GM12875 (cell line): Measurements from ENCODE around the gene MAP3K14.

Source experiments
- H3K4me3 ChIP-seq: one replicate; pipeline ENCODE4 v1.5.1; 2011; ENCODE audit warnings: low read depth, low read length, control low read depth
- TF ChIP-seq, protein P1 (sequence below): IDR thresholded peaks from 2 replicates; pipeline ENCODE4 v1.5.1; 2011; ENCODE audit warnings: low read depth, mild to moderate bottlenecking, control low read depth, inconsistent platforms, low read length, moderate library complexity, borderline replicate concordance; ENCODE audit not compliant: insufficient read depth

The MAP3K14 gene

DNA sequence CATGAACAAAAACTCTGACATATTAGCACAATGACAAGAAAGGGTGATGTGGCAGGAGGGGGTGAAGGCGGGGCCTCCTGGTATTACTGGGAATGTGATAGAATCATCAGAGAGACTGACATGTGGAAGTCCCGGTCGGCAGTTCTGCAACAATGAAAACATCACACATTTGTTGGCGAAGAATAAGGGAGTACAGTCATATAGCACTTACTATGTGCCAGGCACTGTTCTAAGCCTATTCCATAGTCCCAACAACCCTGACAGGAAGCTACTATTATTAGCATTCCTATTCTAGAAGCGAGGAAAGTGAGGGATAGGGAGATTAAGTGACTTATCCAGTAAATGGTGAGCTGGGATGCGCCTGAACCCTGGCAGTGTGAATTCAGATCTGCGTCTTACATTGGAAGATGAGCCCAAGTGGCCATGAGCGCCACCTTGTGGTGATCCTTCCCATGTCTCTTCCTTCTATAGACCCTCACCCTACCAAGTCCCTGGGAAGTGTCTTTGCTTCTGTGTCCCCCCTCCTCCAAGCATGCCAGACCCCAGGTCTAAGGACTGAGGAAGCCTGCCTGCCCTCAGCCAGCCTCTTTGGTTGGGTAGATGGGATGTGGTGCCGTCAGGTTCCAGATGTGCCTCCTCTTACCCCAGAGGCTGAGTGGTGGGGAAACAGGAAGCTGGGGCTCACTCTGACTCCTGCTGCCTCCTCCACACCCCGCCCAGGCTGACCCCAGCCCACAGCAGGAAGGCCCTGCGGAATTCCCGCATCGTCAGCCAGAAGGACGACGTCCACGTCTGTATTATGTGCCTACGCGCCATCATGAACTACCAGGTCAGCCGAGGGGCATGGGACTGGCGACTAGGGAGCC, 81.2 kb downstream of the MAP3K14 start:
- H3K4me3 ChIP-seq, result no peak overlapping the region
- TF ChIP-seq, protein P1, sequence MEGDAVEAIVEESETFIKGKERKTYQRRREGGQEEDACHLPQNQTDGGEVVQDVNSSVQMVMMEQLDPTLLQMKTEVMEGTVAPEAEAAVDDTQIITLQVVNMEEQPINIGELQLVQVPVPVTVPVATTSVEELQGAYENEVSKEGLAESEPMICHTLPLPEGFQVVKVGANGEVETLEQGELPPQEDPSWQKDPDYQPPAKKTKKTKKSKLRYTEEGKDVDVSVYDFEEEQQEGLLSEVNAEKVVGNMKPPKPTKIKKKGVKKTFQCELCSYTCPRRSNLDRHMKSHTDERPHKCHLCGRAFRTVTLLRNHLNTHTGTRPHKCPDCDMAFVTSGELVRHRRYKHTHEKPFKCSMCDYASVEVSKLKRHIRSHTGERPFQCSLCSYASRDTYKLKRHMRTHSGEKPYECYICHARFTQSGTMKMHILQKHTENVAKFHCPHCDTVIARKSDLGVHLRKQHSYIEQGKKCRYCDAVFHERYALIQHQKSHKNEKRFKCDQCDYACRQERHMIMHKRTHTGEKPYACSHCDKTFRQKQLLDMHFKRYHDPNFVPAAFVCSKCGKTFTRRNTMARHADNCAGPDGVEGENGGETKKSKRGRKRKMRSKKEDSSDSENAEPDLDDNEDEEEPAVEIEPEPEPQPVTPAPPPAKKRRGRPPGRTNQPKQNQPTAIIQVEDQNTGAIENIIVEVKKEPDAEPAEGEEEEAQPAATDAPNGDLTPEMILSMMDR, result peak; percentile 85

DNA sequence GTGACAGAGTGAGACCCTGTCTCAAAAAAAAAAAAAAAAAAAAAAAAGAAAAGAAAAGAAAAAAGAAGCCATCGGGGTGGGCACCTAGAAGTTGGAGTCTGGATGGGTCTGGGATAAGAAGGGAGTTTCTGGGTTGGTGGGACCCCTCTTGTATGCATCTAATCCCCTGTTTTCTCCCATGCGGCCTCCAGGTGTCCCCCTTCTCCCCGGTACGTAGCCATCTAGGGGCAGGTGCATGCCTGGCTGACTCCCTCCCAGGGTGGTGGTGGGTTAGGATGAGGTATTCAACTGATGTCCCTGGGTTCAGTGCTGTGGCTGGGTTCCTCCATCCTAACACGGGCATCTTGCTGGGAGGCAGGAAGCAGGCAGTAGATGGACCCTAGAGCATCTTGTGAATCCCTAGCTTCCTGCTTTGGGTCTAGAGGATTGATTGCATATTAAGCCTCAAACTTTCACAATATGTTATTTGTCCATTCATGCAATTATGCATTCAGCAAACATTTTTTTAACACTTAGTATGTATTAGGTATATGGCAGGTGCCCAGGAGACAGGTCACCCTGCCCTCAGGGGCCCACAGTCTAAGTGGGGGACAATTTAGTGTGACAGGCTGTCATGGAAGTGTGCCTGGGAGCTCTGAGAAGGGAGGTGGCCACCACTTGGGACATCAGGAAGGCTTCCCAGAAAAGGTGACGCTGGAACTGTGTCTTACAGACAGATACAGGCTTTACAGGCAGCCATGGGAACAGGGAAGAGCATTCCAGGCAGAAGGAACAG, 82.0 kb downstream of the MAP3K14 start:
- no peak overlapping the region for H3K4me3 ChIP-seq
- TF ChIP-seq, protein P1, result peak; percentile 69

DNA sequence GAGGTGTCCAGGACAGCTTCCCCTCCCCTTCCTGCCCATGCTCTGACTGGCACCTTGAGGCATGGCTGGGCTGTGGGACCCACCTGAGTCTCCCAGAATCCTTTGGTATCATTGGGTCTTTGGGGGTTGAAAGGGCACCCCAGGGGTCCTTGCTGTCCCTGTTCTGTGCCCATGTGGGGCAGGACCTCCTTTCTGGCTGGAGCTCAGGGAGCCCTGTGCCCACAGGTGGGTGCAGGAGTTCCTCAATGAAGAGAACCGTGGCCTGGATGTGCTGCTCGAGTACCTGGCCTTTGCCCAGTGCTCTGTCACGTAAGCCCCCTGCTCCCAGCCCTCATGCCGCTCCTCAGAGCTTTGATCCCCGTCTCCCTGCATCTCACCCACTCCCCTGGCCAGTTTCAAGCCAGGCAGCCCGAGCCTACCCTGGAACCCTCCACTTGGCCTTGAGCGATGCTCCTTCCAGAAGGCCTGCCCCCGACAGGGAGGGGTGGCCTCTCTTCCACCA, 83.3 kb downstream of the MAP3K14 start:
- TF ChIP-seq, protein P1, result no peak
- no peak overlapping the region for H3K4me3 ChIP-seq

DNA sequence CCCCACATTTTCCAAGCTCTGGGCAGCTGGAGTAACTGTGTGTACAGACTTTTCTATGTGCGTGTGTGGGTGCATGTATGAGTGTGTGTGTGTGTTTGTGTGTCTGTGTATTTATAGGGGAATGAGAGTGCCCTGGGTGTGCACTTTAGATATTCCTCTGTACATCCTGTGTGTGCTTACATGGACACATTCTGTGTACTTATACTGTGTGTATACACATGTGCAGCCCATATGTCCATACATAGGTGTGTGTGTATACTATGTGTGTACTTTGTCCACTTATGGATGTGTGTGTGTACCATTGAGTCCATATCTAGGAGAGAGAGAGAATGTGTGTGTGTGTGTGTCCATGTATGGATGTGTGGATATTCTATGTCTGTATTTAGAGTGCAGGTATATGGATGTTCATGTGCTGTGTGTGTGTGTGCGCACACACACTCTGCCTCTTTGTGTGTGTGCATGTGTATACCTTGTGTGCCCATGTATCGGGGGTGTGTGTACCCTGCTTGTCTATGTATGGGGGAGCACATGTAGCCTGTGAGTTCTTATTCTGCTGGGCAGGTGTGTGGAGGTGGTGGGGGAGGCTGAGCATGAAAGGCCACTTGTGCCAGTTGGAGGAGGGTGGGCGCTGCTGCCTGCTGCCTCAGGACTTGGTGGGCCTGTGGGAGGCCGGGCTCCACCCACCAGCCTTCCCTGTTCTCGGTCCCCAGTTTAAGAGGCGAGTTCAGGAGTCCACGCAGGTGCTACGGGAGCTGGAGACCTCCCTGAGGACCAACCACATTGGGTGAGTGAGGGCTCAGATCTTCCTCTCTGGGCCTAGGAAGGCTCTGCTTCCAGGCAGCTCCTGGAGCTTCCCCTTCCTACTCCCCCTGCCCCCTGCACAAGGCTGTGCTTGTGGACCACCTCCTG, 84.1 kb downstream of the MAP3K14 start:
- H3K4me3 ChIP-seq, result no peak overlapping the region

DNA sequence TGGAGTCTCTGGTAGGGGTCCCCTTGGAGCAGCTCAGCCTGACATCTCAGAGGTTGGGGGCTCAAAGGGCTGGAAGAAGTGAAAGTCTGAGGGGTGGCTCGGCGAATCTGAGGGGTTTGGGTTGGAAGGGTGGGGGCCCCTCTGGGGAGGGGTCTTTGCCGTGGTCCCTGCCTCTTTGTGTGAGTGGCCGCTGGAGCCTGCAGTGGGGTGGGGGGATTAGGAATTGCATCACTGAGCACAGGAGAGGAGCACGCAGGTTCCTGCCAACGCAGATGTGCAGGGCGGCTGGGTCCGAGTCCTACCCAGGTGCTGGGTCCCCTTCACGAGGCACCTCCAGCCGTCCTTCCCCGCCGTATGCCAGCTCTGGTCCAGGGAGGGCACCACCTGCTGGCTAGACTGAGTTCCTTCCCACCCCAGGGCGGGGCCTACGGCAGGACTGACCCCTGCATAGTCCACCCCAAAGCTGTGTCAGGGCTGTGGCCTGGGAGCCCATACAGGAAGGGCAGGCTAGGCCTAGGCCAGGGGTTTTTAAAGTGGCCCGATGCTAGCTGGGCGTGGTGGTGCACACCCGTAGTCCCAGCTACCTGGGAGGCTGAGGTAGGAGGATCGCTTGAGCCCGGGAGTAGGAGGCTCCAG, 85.2 kb downstream of the MAP3K14 start:
- TF ChIP-seq, protein P1, result peak; percentile 25; the same call in 1 of the 2 replicates
- H3K4me3 ChIP-seq, result no peak overlapping the region

More for the DNA sequence above, 84.1 kb downstream of the MAP3K14 start:
- TF ChIP-seq, protein P1, result no peak
